HuH-7 (cell line): ENCODE results near the gene WBP11.
A peak's percentile ranks its signal among the peaks of the same experiment; 100 is the strongest.
"Not testable (repeated sequence)": the region's sequence is repeated elsewhere in the genome, so short reads cannot be mapped to it uniquely, and the experiment has no call there.

Experiments
- DNase-seq: peaks from one replicate; pipeline ENCODE4 v3.0.0; 2011; ENCODE audit warnings: low spot score

The WBP11 gene

GRCh38 chr12:14771651-14772137 lies 31.6 kb downstream of the WBP11 start:
- DNase-seq: no peak

GRCh38 chr12:14770496-14771461 lies 32.5 kb downstream of the WBP11 start:
- DNase-seq: peak; percentile 74

GRCh38 chr12:14769969-14770495 lies 33.2 kb downstream of the WBP11 start:
- DNase-seq: peak; percentile 56

- peak; percentile 45 for DNase-seq
Observed at GRCh38 chr12:14769466-14769968, 33.8 kb downstream of the WBP11 start.

- no peak for DNase-seq
Observed at GRCh38 chr12:14768823-14769405, 34.4 kb downstream of the WBP11 start.

- no peak for DNase-seq
Observed at GRCh38 chr12:14767617-14768016, 35.7 kb downstream of the WBP11 start.

GRCh38 chr12:14766649-14767215 lies 36.5 kb downstream of the WBP11 start:
- DNase-seq: no peak

GRCh38 chr12:14766020-14766419 lies 37.3 kb downstream of the WBP11 start:
- DNase-seq: not testable (repeated sequence)

- no peak for DNase-seq
Observed at GRCh38 chr12:14765398-14765797, 37.9 kb downstream of the WBP11 start.

GRCh38 chr12:14759711-14760280 lies 43.5 kb downstream of the WBP11 start:
- not testable (repeated sequence) for DNase-seq

GRCh38 chr12:14756334-14757143 lies 46.7 kb downstream of the WBP11 start:
- DNase-seq: no peak

- DNase-seq: no peak
Observed at GRCh38 chr12:14751986-14752385, 51.3 kb downstream of the WBP11 start.

- DNase-seq: no peak
Observed at GRCh38 chr12:14743061-14743460, 60.2 kb downstream of the WBP11 start.

- DNase-seq: no peak
Observed at GRCh38 chr12:14741942-14742341, 61.3 kb downstream of the WBP11 start.

GRCh38 chr12:14741153-14741552 lies 62.1 kb downstream of the WBP11 start:
- DNase-seq: no peak

GRCh38 chr12:14736441-14736840 lies 66.8 kb downstream of the WBP11 start:
- DNase-seq: not testable (repeated sequence)
